NB4 (cell line): ENCODE results near the gene OR12D1.
"Not testable (repeated sequence)": the region's sequence is repeated elsewhere in the genome, so short reads cannot be mapped to it uniquely, and the experiment has no call there.

Experiments used
- DNase-seq: peaks from one replicate; pipeline ENCODE4 v3.0.0; 2010; ENCODE audit warnings: low read depth
- H3K4me3 ChIP-seq: one replicate; pipeline ENCODE4 v1.5.1; 2011; ENCODE audit warnings: mild to moderate bottlenecking, low read depth, low read length, moderate library complexity
- CTCF ChIP-seq: IDR thresholded peaks from one replicate; pipeline ENCODE4 v1.5.1; 2012; ENCODE audit warnings: low read depth, low read length
- MAX ChIP-seq: IDR thresholded peaks from 2 replicates; pipeline ENCODE4 v1.6.1; 2011; ENCODE audit warnings: low read depth, low read length
- MYC ChIP-seq: IDR thresholded peaks from 2 replicates; pipeline ENCODE4 v1.6.1; 2011; ENCODE audit warnings: low read depth, low read length
- POLR2A ChIP-seq: IDR thresholded peaks from 2 replicates; pipeline ENCODE4 v1.6.1; 2011; ENCODE audit warnings: mild to moderate bottlenecking; ENCODE audit not compliant: insufficient read length; ENCODE audit errors: extremely low read depth

Gene OR12D1

GRCh38 chr6:29439006-29439405, 24.3 kb downstream of the OR12D1 start, which contains the start of gene OR10C1:
Gene OR10C1 (plus strand): TSS chr6:29439306. CDS start chr6:29440016, 710 bp downstream.
- no peak for DNase-seq
- no peak for TF ChIP-seq CTCF
- no peak for TF ChIP-seq MYC
- no peak for TF ChIP-seq POLR2A
- H3K4me3 ChIP-seq, result no peak within 1 kb of the TSS

GRCh38 chr6:29442719-29443118, 28.0 kb downstream of the OR12D1 start:
- DNase-seq, result no peak
- no peak overlapping the region for H3K4me3 ChIP-seq
- TF ChIP-seq POLR2A, result no peak
- no peak for TF ChIP-seq MYC
- no peak for TF ChIP-seq CTCF
- TF ChIP-seq MAX, result no peak

- H3K4me3 ChIP-seq, DNase-seq: not testable (repeated sequence)
Measured at GRCh38 chr6:29444031-29444430, 29.3 kb downstream of the OR12D1 start.

GRCh38 chr6:29447670-29448069, 32.9 kb downstream of the OR12D1 start:
- no peak overlapping the region for H3K4me3 ChIP-seq
- no peak for DNase-seq
- no peak for TF ChIP-seq MAX
- TF ChIP-seq MYC, result no peak
- no peak for TF ChIP-seq POLR2A
- no peak for TF ChIP-seq CTCF

GRCh38 chr6:29451471-29452193, 36.9 kb downstream of the OR12D1 start:
- DNase-seq, result no peak
- TF ChIP-seq MAX (no peak), POLR2A (no peak), CTCF (no peak), MYC (no peak)
- H3K4me3 ChIP-seq, result no peak overlapping the region

- DNase-seq, result no peak
- TF ChIP-seq MYC, result no peak
- TF ChIP-seq MAX, result no peak
- no peak for TF ChIP-seq CTCF
- H3K4me3 ChIP-seq, result no peak within 1 kb of the TSS
Measured at GRCh38 chr6:29456971-29457370, 42.2 kb downstream of the OR12D1 start, which contains the start of the genes OR11A1 and OR2H1. Gene OR11A1 (minus strand): TSS chr6:29457071. CDS start chr6:29427641, 29,430 bp downstream. Gene OR2H1 (plus strand): TSS chr6:29457155. CDS start chr6:29461770, 4,615 bp downstream.
